ENCODE data around the gene HOXD12.

HOXD12 gene

DNA sequence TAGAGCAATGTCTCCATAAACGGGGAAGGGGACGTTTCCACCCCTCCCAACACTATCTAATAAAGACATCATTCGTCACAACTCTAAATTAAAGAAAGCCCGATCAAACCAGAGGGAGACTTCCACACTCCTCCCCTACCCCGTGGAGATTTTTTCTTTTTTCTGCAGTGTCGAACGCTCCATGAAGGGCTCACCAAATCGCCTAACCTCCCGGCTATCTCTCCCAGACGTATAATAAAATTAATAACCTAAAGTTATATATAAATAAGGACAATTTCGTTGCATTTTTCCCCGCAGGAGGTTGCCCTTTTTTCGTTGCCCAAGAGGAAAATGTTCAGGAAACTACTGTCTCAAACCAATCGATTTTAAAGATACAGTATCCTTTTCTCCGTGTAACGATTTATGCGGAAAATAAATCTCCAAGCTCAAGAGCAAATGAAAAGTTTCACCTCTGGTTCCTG lies 18.2 kb upstream of the HOXD12 start:
- no peak for DNase-seq

DNA sequence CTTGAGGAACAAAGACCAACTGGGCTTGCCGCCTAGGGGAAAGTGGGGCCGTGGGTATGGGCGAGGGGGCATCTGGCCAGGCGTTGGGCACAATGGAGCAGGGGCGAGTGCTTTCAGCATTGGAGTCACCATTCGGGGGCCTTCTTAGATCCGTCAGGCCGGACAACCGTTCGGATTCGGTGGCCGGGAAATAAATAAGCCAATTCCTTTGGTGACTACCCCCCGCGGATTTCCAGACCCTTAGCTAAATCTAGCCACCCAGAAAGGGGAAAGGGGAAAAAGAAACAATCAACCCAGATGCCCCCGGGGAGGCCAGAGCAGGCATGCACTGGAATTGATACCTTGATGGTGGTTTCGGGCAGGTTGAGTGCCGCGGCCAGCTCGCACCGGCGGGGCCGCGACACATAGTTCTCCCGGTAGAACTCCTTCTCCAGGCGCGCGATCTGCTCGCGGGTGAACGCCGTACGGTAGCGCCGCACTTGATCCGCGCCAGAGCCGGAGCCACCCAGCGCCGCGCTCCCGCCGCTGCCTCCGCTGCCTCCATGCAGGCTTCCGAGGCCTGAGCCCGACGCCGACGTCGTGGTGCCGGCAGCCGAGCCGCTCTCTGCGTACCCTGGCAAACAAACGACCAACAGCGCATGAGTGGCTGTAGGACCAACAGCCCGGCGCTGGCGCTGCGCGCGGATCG lies 17.6 kb upstream of the HOXD12 start:
- no peak for DNase-seq

DNA sequence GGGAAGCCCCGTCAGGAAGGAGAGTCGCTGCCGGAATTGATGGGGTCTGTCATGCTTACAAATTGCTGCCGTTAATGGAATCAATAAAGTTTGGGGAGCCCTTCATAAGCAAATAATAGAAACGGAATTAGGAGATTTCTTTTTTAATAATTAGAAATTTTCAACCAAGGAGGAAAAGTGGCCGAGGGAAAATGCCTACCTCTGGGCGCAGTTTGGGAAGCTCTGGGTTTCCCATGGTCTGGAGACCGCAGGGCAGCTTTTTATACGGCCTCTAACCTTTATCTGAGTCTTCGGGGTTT lies 17.1 kb upstream of the HOXD12 start:
- no peak for DNase-seq

DNA sequence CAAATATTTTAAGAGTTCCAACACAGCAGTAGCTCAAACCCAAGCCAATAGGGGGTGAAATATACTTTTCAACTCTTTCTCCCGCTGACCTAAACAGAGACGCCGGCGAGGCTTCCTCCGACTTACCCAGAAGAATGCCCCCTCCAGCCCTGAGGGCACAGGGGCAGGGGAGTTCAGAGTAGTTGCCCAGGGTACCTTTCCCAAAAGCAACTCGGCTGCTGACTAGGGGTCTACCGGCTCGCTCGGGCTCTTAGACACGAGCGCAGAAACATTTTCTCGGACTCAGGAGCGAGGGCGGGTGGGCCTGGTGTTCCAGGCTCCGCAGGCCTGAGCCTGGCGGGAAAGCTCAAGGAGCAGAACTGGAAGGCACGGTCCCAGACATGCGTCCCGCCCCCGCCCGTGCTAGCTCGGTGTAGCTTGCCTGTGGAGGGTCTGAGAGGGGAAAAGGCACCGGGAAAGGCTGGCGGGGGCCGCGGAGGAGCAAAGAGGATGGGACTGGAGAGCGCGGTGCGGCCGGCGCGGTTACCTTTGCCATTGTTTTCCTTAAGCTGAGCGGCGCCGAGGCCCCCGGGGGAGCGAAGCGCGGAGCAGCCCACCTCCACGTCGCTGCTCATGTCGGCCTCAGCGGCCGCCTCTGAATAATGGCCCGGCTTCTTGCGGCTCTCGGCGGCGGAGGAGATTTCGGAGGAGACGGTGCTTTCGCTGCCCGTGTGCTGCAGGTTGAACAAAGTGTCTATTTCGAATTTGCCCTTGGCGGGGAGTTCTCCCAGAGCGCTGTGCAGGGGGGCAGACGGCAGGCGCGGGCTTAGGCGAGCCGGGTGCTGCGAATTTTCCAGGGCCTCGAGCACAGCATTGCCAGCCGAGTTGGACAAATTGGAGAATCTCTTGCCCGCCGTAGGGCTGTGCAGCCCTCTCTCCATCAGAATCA lies 16.5 kb upstream of the HOXD12 start:
- no peak for DNase-seq

DNA sequence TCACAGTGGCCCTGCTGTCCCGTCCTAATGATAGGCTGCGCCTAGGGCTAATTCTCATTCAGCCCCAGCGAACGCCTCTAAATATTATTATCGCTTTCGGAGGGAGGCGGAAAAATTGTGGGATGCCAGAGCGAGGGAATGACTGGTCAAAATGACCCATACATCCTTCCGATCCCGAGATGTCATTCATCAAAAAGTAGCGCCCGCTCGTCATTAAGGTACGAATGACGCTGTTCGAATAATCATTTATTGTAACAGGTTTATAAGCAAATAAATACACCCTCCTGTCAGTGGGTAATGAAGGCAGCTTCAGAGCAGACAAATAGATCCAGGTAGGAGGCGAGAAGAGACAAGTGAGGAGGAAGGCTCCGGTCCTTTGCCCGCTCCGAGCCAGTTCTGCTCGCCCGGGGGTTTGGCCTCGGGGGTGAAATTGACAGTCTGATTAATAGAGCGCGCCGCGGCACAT lies 15.8 kb upstream of the HOXD12 start, which contains the start of gene EVX2:
TSS of gene EVX2 (minus strand) at position 167 of the 466 bp plus-strand sequence. CDS start 186 bp downstream, outside the sequence.
- no peak for DNase-seq

DNA sequence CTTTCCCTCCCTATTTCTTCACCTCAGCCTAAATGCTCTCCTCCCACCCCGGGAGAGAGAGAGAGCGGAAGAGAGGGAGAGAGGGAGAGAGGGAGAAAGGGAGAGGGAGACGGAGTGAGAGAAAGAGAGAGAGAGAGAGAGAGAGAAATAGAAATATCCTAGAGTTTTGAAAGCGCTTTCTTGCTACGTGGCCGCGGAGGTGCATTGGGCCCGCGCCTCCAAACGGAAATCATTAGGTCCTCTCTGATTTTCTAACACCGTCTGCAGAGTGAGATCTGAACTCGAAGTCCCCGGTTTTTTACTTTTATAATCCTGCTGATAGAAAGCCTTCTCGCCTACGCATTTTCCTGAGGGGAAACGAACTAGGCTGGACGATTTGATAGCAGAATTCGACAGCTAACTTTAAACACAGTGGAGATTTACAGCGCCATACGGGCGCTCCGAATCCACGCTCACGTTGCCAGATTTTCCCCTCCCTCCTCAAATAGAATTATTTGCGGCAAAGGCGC lies 14.9 kb upstream of the HOXD12 start:
- peak; percentile 63 for DNase-seq

DNA sequence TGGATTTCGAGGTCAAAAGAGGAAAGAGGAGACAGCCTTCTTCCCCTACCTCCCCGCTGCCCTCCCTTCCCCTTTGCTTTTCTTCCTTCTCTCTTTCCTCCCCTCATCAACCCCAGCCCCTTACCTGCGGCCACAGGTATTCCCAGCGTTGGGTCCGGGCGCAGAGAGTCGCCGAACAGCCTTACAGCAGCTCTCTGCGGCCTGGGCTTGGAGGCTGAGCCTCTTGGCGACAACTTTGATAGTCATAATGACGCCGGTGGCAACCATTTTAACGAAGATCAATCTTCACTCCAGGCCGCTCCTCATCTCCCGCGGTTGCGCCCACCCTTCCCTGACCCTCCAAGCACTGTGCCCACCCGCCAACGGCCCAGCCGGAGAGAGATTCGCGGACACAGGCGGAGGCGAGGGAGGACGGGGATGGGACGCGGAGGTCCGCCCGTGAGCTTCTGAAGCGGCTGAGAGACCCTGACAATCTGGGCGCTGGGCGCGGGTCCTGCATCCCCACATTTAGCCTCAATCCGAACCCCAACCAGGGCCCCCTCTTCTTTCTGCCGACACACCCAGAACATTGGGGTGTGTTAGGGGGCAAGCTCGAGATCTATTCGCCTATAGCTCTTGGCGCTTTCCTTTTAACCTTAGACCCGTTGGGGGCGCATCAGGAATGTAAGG lies 14.3 kb upstream of the HOXD12 start:
- no peak for DNase-seq

DNA sequence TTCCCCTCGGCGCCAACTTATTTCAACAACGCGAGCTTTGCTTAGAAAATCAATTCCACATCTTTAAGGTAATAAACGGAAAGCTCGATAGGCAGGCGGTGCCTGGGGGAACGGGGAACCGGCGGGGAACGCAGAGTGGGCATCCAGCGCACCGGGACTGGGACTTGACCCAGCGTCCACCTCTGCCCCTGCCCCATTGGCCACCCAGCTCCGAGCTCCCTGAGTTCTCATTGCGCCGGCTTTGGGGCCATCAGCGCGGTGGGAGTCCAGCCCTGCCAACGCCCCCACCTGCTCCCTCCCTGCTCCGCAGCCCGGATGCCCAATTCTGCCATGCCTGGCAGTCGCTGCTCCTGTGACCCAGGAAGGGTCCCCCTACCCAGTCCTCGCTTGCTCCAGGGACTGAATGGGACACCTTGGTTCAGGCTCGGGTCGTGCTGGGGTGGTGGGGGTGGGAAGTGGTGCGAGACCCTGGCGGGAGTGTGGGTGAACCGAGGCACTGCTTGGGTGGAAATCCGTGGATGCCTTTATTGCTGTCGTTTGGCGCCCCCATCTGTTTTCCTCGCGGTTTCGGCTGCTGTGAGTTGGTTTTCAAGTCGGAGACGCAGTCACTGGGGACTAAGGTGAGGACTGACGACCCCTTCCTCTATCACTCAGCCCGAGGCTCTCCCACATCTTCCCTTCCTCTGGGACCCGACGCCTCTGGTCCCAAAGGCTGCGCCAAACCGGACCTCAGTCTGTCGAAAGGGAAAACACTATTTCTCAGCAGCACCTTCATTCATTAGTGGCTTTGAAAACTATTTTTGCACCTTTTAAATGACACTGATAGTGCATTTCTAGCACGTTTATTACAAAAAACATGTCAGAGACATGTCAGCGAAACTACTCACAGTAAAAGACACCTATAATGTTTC lies 13.5 kb upstream of the HOXD12 start:
- peak; percentile 48 for DNase-seq

DNA sequence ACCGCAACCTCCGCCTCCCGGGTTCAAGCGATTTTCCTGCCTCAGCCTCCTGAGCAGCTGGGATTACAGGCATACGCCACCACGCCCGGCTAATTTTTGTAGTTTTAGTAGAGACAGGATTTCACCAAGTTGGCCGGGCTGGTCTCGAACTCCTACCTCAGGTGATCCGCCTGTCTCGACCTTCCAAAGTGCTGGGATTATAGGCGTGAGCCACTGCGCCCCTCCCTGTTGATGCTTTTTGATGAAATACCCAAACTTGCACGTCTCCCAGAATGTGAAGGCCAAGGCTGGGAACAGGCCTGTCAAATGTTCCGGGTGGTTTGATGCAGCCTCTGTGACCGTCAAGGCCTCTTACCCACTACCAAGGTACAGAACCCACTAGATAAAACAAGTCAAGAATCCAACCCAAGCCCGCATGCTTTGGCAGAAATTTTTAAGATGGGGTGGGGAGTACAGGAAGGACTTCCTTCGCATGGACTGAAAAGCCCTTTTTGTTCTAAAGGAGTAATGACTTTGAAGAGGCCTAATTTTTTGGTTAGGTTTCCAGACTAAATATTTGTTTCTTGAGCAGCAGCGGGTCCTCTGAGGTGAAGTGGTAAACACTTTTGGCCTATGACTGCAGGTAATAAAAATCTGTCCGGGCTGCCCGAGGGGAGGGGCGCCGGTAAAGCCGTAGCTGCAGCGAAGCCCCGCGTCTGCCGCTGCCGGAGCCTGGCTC lies 12.1 kb upstream of the HOXD12 start:
- DNase-seq: no peak

DNA sequence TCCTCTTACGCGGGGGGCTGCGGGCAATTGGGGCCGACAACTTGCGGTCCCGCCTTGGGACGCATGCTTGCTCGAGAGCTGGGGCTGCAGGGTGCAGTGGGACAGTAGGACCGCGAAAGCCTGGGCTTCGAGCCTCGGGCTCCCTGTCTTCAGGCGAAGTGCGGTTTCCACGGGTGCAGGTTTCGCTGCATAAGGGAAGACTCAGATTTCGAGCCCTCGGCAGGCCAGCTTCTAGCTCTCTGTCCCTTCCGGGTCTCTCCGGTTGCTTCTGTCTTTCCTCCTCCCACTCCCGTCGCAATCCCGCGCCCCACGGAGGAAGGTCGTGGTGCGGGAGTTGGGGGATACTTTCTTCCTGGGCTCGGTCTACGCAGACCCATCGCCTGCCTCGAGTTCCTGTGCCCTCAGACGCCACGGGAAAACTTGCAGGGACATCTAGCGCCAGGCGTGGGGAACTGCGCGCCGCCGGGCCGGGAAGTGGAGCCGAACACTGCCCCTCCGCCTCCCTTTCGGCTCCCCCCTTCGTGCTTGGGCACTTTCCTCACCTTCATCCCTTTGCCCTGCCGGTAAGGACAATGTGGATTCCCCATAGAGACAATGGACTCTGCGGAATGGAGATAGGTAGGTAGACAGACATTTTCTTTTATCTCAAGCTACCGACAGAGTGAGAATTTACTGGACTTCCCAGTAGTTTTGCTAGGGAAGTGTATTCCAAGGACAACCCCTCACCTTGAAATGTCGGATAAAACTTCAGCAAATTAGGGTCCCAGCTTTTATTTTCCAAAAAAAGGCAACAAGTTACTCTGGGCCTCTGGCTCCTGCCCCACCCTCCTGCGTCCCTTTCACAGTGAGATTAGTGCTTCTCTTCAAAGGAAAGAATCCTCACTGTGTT lies 11.3 kb upstream of the HOXD12 start:
- peak; percentile 66 for DNase-seq

DNA sequence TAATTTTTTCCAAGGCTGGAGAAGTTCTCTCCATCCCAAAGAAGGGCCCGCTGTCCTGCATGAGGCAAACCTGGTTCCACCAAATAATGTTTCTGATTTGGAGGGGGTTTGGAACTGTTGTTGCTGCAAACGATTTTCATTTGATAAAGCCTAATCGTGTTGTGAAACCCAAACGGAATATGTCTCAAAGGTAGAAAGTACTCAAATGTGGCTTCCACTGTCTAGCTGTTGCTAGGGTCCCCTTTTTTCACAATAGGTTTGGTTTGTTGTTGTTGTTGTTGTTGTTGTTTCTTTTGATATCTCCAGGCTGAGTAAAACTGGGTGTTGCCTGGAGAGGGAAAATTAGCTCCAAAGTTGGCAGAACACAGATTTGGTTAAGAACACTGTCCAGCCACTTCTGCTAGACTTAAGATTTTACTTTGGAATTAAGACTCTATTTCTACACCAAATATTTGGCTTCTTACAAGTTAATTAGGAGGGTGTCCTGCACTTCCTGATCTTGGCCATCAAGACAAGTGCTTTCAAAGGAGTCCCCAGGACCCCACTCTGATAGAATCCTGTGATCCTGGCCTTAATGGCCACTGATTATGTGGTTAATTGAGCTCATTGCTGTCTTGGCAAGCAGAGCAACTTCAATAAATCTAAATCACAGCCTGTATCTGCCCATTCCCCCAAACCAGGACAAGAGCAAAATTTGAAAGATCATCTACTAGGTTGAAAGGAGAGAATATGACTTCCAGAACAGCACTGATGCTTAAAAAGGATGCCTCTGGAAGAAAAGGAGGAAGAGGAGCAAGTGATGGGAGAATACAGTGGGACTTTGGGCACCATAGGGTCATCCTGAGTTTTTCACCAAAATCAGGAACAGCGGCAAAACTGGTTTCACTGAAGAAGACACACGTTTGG lies 10.4 kb upstream of the HOXD12 start:
- no peak for DNase-seq

DNA sequence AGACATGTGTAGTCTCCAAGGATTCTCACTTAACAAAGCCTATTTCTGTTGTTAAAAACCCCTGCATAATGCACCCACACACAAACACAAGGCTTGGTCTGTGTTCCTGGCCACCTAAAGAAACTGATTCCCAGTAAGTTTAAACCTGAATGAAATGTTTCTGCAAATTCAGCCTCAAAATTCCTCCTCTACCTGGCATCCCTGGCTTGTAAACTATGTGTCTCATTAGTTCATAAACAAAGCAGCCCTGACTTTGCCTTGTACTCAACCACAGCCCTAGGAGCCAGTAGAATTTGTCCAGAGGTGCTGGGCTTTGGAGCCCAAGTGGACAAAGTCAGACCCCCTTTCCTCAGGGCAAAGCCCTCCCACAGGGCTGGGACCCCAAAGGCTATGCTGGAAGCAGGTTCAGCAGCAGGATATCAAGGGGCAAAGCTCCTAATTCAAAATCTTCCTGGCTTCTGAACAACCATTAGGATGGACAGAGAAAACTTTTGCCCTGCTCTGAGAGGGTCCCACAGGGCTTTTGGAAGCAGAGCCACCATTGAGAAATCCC lies 9.7 kb upstream of the HOXD12 start:
- DNase-seq: no peak

DNA sequence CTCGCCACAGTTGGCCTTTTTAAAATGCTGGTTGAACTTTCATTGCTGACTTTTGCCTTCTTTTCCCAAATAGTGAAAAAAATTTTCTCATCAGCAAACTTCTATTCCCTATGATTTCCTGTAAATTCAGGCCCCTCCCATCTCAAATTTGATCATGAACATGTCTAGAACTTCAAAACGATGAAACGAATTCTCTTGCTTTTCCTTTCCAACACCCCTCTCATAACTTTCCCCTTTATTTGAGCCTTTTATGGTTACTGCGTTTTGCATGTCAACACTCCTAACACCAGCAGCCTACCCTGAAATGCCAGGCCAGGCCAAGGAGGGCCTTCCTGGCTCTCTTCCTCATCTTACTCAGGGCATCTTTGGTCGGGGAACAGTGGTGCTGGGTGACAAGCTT lies 8.7 kb upstream of the HOXD12 start:
- DNase-seq: no peak

DNA sequence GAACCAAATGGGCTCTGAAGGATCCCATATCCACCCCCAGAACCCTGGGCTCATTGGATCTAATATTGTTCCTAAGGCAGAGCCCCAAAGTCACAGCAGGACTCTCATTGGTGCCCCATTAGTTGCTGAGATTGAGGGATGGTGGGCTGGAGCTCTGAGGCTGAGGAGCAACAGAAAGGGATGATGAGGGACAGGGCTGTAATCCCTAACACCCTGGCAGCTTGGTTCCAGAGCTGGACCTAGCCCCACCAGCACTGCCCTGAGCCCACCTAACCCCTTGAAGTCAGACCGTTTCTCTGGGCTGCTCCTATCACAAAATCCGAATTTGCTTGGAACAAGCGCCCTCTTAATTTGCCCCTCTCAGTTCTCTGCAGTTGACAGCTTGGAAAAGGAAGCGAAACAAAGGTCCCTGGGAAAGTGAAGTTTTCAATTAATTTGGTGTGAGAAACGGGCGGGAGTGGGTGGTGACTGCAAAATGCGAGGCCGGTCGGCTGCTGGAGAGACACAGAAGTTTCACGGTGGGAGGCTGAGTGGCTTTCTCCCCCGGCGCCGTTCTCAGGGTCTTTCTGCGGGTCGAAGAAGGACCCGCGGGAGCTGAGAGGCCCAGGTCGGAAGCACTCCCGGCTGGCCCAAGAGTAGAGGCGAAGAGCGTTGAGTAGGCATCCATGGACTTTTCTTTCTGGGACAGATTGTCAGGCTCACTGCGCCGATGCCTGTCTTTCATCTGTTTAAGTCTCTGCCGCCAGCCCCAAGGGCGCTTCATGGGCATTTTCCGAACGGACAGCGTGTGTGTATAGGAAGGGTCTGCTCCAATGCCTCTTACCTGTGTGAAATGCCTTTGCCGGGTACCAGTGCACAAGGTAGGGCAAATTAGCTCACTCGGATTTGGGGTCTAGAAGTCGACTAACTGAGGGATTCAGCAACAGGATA lies 8.0 kb upstream of the HOXD12 start:
- peak; percentile 57 for DNase-seq

DNA sequence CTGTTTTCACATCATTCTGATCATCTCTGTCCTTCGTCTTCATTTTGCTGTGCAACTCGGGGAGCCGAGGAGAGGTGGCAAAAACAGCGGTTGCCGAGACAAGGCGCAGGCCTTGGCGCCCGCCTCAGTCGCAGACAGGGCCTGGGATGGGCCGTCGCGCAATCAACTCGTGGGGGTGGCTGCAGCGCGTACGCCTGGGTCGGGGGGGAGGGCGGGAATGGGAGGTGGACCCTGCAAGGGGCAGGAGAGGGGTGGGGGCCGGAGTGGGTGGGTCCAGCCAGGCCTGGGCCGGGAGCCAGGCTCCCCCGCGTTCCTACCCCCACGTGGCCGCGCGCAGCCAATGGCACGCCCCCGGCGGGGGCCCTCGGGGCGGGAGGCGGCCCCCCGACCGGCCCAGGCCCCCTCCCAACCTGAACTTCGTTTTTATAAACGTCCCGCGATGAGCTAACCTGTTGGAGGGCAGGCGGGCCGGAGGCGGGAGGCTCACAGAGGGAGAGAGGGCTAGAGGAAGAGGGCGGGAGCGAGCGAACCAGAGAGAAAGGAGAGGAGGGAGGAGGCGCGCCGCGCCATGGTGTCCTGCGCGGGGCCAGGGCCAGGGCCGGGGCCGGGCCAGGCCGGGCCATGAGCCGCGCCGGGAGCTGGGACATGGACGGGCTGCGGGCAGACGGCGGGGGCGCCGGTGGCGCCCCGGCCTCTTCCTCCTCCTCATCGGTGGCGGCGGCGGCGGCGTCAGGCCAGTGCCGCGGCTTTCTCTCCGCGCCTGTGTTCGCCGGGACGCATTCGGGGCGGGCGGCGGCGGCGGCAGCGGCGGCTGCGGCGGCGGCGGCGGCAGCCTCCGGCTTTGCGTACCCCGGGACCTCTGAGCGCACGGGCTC lies 7.1 kb upstream of the HOXD12 start, which contains the start of gene HOXD13:
TSS of gene HOXD13 (plus strand) at position 452 of the 875 bp plus-strand sequence. CDS start at position 622, 170 bp downstream.
- DNase-seq: peak; percentile 84

DNA sequence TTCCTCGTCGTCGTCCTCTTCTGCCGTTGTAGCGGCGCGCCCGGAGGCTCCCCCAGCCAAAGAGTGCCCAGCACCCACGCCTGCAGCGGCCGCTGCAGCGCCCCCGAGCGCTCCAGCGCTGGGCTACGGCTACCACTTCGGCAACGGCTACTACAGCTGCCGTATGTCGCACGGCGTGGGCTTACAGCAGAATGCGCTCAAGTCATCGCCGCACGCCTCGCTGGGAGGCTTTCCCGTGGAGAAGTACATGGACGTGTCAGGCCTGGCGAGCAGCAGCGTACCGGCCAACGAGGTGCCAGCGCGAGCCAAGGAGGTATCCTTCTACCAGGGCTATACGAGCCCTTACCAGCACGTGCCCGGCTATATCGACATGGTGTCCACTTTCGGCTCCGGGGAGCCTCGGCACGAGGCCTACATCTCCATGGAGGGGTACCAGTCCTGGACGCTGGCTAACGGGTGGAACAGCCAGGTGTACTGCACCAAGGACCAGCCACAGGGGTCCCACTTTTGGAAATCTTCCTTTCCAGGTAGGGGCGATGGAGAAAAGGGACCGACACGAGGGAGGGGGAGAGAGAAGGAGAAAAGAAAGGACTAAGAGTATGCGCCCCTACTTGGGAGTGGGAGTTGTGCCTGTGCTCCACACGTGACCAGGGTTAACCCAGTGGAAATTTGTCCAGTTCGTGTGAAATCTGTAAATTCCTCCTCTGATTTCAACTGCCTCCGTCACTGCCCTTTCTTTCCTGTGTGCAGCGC lies 6.3 kb upstream of the HOXD12 start:
- DNase-seq: peak; percentile 32

Data from NCI-H2227 treated with DMSO at 0.1 percent for 48 hours (cell line).